B cell (primary cell): Measurements from ENCODE around the gene CFL1. TPM values are rescaled to one million over a fixed set of nuclear protein-coding genes. Genes with fewer than 3 reads are reported as not detected.

ENCODE experiments used
- ATAC-seq: fragments of 200-7000 bp; cut with Tn5 transposase; one replicate; pipeline ENCODE4 v1.10.0; 2021; ENCODE audit warnings: low read depth, mild to moderate bottlenecking, moderate number of reproducible peaks, moderate library complexity
- CTCF ChIA-PET: fragments of 350-600 bp; sonication (Branson Sonifier 250); formaldehyde crosslinking; loops from one replicate; lab custom pipeline; 2021; ENCODE audit warnings: antibody characterized with exemption, inconsistent platforms; lab: Charles Lee
- POLR2A ChIA-PET: fragments of 350-600 bp; sonication (Branson Sonifier 250); formaldehyde crosslinking; loops from one replicate; lab custom pipeline; 2021; ENCODE audit warnings: antibody characterized with exemption; lab: Charles Lee
- DNase-seq: peaks from one replicate; pipeline ENCODE4 v3.0.0; 2013
- H2AFZ ChIP-seq: 2 replicates; pipeline ENCODE4 v1.6.1; 2012; ENCODE audit warnings: mild to moderate bottlenecking, low read depth, low read length; ENCODE audit not compliant: insufficient read depth, poor library complexity, severe bottlenecking
- H3K27ac ChIP-seq, 2 donors: 1 replicate in 1 of 2; 2 replicates in 1 of 2; pipeline ENCODE4 v1.5.1; 2012 to 2013; ENCODE audit warnings: low read length in 2 of 2, mild to moderate bottlenecking in 2 of 2, moderate library complexity in 1 of 2
- H3K27me3 ChIP-seq, 4 experiments: fragments of 200-600 bp in 1 of 4; sonication (generic) in 1 of 4; replicated peaks in 1 of 4; 1 replicate in 2 of 4; 2 replicates in 2 of 4; pipeline versions ENCODE4 v1.6.1 to v1.7.0; 2013 to 2016; ENCODE audit warnings: low read length in 3 of 4, mild to moderate bottlenecking in 2 of 4, mixed read lengths in 1 of 4, moderate library complexity in 1 of 4; ENCODE audit not compliant: insufficient read depth in 4 of 4, control insufficient read depth in 3 of 4; ENCODE audit errors: control extremely low read depth in 1 of 4
- H3K36me3 ChIP-seq, 2 experiments: replicated peaks in 1 of 2; 1 replicate in 1 of 2; 2 replicates in 1 of 2; pipeline versions ENCODE4 v1.6.1 to v1.7.1; 2013; ENCODE audit warnings: low read length in 1 of 2; ENCODE audit not compliant: insufficient read depth in 2 of 2, control insufficient read depth in 1 of 2; ENCODE audit errors: control extremely low read depth in 1 of 2, extremely low read depth in 1 of 2
- H3K4me1 ChIP-seq, 2 donors: fragments of 200-600 bp in 1 of 2; sonication (generic) in 1 of 2; 1 replicate in 1 of 2; 2 replicates in 1 of 2; pipeline versions ENCODE4 v1.5.1 to v1.6.1; 2013 to 2017; ENCODE audit warnings: low read length in 2 of 2; ENCODE audit not compliant: control insufficient read depth in 2 of 2, insufficient read depth in 2 of 2
- H3K4me2 ChIP-seq: replicated peaks from 2 replicates; pipeline ENCODE3; 2012; ENCODE audit warnings: mild to moderate bottlenecking, low read depth, low read length; ENCODE audit not compliant: poor library complexity, severe bottlenecking
- H3K4me3 ChIP-seq, 5 experiments: fragments of 200-600 bp in 1 of 5; sonication (generic) in 1 of 5; 1 replicate in 3 of 5; 2 replicates in 2 of 5; pipeline versions ENCODE4 v1.5.1 to v1.7.0; 2011 to 2016; ENCODE audit warnings: low read length in 4 of 5, mild to moderate bottlenecking in 4 of 5, low read depth in 2 of 5, control low read depth in 1 of 5, moderate library complexity in 1 of 5; ENCODE audit not compliant: insufficient read depth in 1 of 5; ENCODE audit errors: control extremely low read depth in 1 of 5, extremely low read depth in 1 of 5
- H3K79me2 ChIP-seq: fragments of 200-600 bp; sonication (generic); one replicate; pipeline ENCODE4 v1.6.0; 2016; ENCODE audit warnings: low read length; ENCODE audit not compliant: control insufficient read depth, insufficient read depth
- H3K9ac ChIP-seq: fragments of 200-600 bp; sonication (generic); 2 replicates; pipeline ENCODE4 v1.6.1; 2017; ENCODE audit warnings: mild to moderate bottlenecking, low read length, moderate library complexity
- H3K9me3 ChIP-seq, 3 donors: one replicate each; pipeline versions ENCODE4 v1.6.1 to v1.7.1; 2013; ENCODE audit warnings: low read length in 2 of 3; ENCODE audit not compliant: control insufficient read depth in 2 of 3, insufficient read depth in 1 of 3; ENCODE audit errors: control extremely low read depth in 1 of 3
- H4K20me1 ChIP-seq: 2 replicates; pipeline ENCODE4 v1.6.0; 2012; ENCODE audit warnings: mild to moderate bottlenecking, low read length; ENCODE audit not compliant: insufficient read depth, control insufficient read depth, poor library complexity, severe bottlenecking
- H3K27ac Mint-ChIP-seq: one replicate; pipeline ENCODE4 v1.8.0; 2021; ENCODE audit warnings: mixed read lengths
- H3K27me3 Mint-ChIP-seq: one replicate; pipeline ENCODE4 v1.8.0; 2021; ENCODE audit warnings: mixed read lengths
- H3K4me1 Mint-ChIP-seq: one replicate; pipeline ENCODE4 v1.8.0; 2021; ENCODE audit warnings: mixed read lengths
- H3K4me3 Mint-ChIP-seq: one replicate; pipeline ENCODE4 v1.8.0; 2021; ENCODE audit warnings: mixed read lengths
- H3K9me3 Mint-ChIP-seq: one replicate; pipeline ENCODE4 v1.8.0; 2022; ENCODE audit warnings: mixed read lengths; ENCODE audit not compliant: insufficient read depth
- CTCF ChIP-seq: fragments of 200-600 bp; IDR thresholded peaks from one replicate; pipeline ENCODE4 v1.8.0; 2022; ENCODE audit warnings: antibody characterized with exemption, mild to moderate bottlenecking
- EZH2 ChIP-seq: IDR thresholded peaks from 2 replicates; pipeline ENCODE4 v1.6.1; 2012; ENCODE audit warnings: borderline replicate concordance, low read depth, mild to moderate bottlenecking, moderate library complexity, low read length; ENCODE audit not compliant: insufficient read depth, poor library complexity, severe bottlenecking
- WGBS: methylation state at CpG from one replicate; pipeline ENCODE4 v1.1.5; 2013; ENCODE audit warnings: missing lambda C conversion rate; ENCODE audit not compliant: insufficient coverage; 5-methylcytosine and 5-hydroxymethylcytosine counted together
- intact Hi-C: fragments of 100-400 bp; cut with micrococcal nuclease; formaldehyde crosslinking; loops from one replicate; pipeline ENCODE4 v1.10.0; 2022
- polyA plus RNA-seq: library from polyadenylated mRNA; depleted of rRNA; stranded (reverse); fragments of >200 nt; gene quantifications from 2 replicates; pipeline ENCODE4 v1.2.3, GENCODE V29; 2012
- total RNA-seq, 2 donors: library from RNA; stranded (reverse); fragments of 120-200 nt in 1 of 2; gene quantifications; 1 replicate in 1 of 2; 2 replicates in 1 of 2; pipeline versions ENCODE4 v1.2.3 to v1.2.4, GENCODE V29; 2013 to 2022

The CFL1 gene
- total and polyA plus RNA-seq, 2 donors (not counting 1 experiment from before 2014, with no cell fraction given): 455 to 990 TPM

GRCh38 chr11:65870706-65871681, 13.0 kb upstream of the CFL1 start:
- TF ChIP-seq CTCF (no peak), EZH2 (no peak)
- peaks cover 29% of the 10 kb centered on the region for H3K4me1 Mint-ChIP-seq
- no peaks in the 10 kb centered on the region for H3K79me2 ChIP-seq
- no peaks in the 10 kb centered on the region for H3K9me3 Mint-ChIP-seq
- no peak overlapping the region for H3K9ac ChIP-seq
- POLR2A ChIA-PET: interaction anchor here (0.8 to 3.6 kb wide), 4 partner anchors 10 to 231 kb away, joined by 3 to 24 read pairs (median 12); partner anchors contain the start of genes FIBP and MUS81
- peak overlapping the region; percentile 11 for H3K27ac Mint-ChIP-seq
- ATAC-seq: no peak
- H4K20me1 ChIP-seq: no peaks in the 10 kb centered on the region
- no peaks in the 10 kb centered on the region for H3K27me3 ChIP-seq
- H3K4me3 ChIP-seq: no peak overlapping the region
- DNase-seq: no peak
- H3K36me3 ChIP-seq: peaks cover 0 to 4% of the 10 kb centered on the region in 2 experiments
- 55% methylated on average over 16 of the region's 24 CpGs for WGBS
- H3K4me2 ChIP-seq: no peak overlapping the region
- H3K9me3 ChIP-seq: no peaks in the 10 kb centered on the region
- CTCF ChIA-PET: interaction anchor here (0.5 to 7.0 kb wide), 4 partner anchors 11 to 157 kb away, joined by 3 to 71 read pairs (median 34); partner anchors contain the start of genes CCDC85B, CFL1, FIBP and MUS81
- H3K27ac ChIP-seq: no peak overlapping the region
- peaks cover 10 to 29% of the 10 kb centered on the region in 2 donors for H3K4me1 ChIP-seq
- H2AFZ ChIP-seq: no peak overlapping the region
- intact Hi-C loops: loop anchor here (5.0 kb wide), 1 partner anchor 181 kb away; the partner anchor contains the start of gene SF3B2
- H3K27me3 Mint-ChIP-seq: peaks cover 5% of the 10 kb centered on the region
- H3K4me3 Mint-ChIP-seq: peak overlapping the region; percentile 53
